Measurements from ENCODE around the gene CYBRD1. TPM values are rescaled to one million over a fixed set of nuclear protein-coding genes. Genes with fewer than 3 reads are reported as not detected.

Gene CYBRD1
- total and polyA plus RNA-seq, 10 of the 15 experiments (the other 5 are each of a cell fraction or from before 2014, with no cell fraction given), result 10.8 to 51.9 (median 29.6) TPM

- ATAC-seq (no peak), FAIRE-seq (no peak), DNase-seq (ENCODE audit: low read depth, low spot score) (no peak)
- WGBS (ENCODE audit: insufficient coverage, insufficient replicate concordance, low lambda C conversion rate, missing lambda C conversion rate), result 56% methylated on average over 4 of the region's 4 CpGs
- intact Hi-C loops (cut with micrococcal nuclease; ENCODE audit: unreplicated experiment), result no loop called here
- ChIA-PET SMC1A (ENCODE audit: uncharacterized antibody, unreplicated experiment) (interaction anchor here (0.7 to 1.4 kb wide), 6 partner anchors 11 to 594 kb away, joined by 3 to 5 read pairs (median 4); no protein-coding TSS in a partner anchor), CTCF (interaction anchor here (0.8 to 2.1 kb wide), 11 partner anchors 9 to 125 kb away, joined by 3 to 8 read pairs (median 4); no protein-coding TSS in a partner anchor), POLR2A (interaction anchor here (1.1 kb wide), 1 partner anchor 118 kb away, joined by 6 read pairs; no protein-coding TSS in a partner anchor), RAD21 (ENCODE audit: unreplicated experiment) (no interaction called here)
- no peaks in the 10 kb centered on the region for H3K4me1 ChIP-seq (ENCODE audit: control insufficient read depth, insufficient read depth, low read length)
- H3K4me2 ChIP-seq (ENCODE audit: control insufficient read depth, insufficient read depth), result no peak overlapping the region
- H4K20me1 ChIP-seq (ENCODE audit: control insufficient read depth, insufficient read depth), result no peaks in the 10 kb centered on the region
- H3K4me3 ChIP-seq, result no peak overlapping the region
- H2AFZ ChIP-seq (ENCODE audit: control insufficient read depth, low read depth, low read length), result no peak overlapping the region
- H3K9ac ChIP-seq (ENCODE audit: control insufficient read depth, insufficient read depth, low read length), result no peak overlapping the region
- no peaks in the 10 kb centered on the region; the same call in 2 of the 3 replicates for H3K9me3 ChIP-seq (replicated peaks; ENCODE audit: control insufficient read depth, insufficient read depth, low read length)
- no peaks in the 10 kb centered on the region for H3K79me2 ChIP-seq (ENCODE audit: control insufficient read depth, insufficient read depth, low read length)
- in situ Hi-C loops (cut with MboI), result no loop called here
- H3K36me3 ChIP-seq (ENCODE audit: control insufficient read depth in 2 of 2, insufficient read depth in 2 of 2, low read length in 1 of 2), result no peaks in the 10 kb centered on the region
- peaks cover 0 to 1% of the 10 kb centered on the region in 2 experiments; a peak in 1 of 4 replicates for H3K27me3 ChIP-seq (replicated peaks in 1 of 2; ENCODE audit: control insufficient read depth in 2 of 2, insufficient read depth in 2 of 2, low read length in 1 of 2)
- H3K27ac ChIP-seq (ENCODE audit: control insufficient read depth, insufficient read depth), result no peak overlapping the region
- TF ChIP-seq ZNF274 (IDR thresholded peaks at IDR 0.05; ENCODE audit: insufficient read depth, insufficient read length) (no peak), RAD51 (IDR thresholded peaks at IDR 0.05) (no peak), ZBTB11 (CRISPR knock-in tag; IDR thresholded peaks at IDR 0.05) (no peak), POLR2AphosphoS5 (IDR thresholded peaks at IDR 0.05; ENCODE audit: low read length) (no peak), NR2F1 (conservative IDR thresholded peaks at IDR 0.05) (no peak), PRDM15 (CRISPR knock-in tag; IDR thresholded peaks at IDR 0.05) (no peak), TBL1XR1 (IDR thresholded peaks at IDR 0.05; ENCODE audit: low read depth, low read length) (no peak), YY1 (IDR thresholded peaks at IDR 0.05; ENCODE audit: low read depth, low read length) (no peak), SMARCA5 (IDR thresholded peaks at IDR 0.05) (no peak)
- no TSS peak for BruUV-seq (replicated peaks)
Measured at GRCh38 chr2:171566753-171567152, 44.5 kb downstream of the CYBRD1 start.
